HG02938 (cell line): ENCODE data around the gene MPDU1.
"Not testable (repeated sequence)": the region's sequence is repeated elsewhere in the genome, so short reads cannot be mapped to it uniquely, and the experiment has no call there.

Experiments
- ATAC-seq: cut with Tn5 transposase; IDR thresholded peaks from one replicate; pipeline ENCODE4 v1.9.1; 2021; ENCODE audit warnings: mild to moderate bottlenecking, moderate library complexity; ENCODE audit not compliant: unreplicated experiment

The MPDU1 gene

DNA sequence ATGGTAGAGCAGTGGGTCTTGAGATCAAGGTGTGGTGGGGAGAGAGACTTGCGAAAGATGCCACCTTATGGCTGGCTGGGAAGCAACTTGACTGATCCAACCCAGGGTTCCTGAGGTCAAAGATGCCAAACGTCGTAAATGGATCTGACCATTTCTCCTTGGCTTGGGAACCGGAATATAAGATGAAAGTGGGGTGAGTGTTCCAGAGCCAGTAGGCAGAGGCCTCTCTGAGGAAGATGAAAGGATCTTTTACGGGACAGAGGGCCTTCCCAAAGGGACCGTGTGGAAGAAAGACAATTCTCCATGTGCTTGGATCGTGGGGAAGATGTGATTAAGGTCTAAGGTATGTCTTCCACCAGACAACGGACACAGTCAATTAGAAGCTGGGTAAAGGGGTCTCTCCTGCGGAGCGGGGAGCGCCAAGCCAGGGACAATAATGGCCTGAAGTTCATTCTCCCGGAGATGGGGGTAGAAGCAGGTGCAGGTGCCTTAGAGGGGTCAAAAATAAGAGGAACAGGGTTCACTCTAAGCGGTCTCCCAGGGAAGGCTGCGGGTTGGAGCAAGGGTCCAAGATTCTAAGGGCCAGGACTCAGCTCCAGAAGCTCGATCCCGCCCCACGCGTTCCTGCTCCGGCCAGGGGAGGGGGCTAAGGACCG is 30.2 kb downstream of the MPDU1 start:
- peak; percentile 1 for ATAC-seq

- ATAC-seq: peak; percentile 86
Observed at GRCh38 chr17:7614425-7615264, 31.0 kb downstream of the MPDU1 start, which contains the start of gene FXR2. TSS of gene FXR2 (minus strand) at chr17:7614897. CDS start at chr17:7614532, 365 bp downstream.

DNA sequence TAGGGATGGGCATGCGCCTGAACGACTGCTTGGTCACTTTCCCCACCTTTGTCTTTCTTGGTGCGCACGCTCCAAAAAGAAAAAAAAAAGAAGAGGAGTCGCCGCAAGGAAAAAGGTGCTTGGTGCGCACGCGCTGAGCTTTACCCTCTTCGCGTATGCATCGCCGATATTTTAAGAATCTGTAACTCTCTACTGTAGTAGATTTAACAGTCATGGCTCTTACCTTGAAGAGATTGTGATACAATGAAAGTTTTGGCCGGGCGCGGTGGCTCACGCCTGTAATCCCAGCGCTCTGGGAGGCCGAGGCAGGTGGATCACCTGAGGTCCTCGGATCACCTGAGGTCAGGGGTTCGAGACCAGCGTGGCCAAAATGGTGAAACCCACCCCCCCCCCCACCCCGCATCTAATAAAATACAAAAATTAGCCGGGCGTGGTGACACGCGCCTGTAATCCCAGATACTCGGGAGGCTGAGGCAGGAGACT is 31.7 kb downstream of the MPDU1 start:
- no peak for ATAC-seq

DNA sequence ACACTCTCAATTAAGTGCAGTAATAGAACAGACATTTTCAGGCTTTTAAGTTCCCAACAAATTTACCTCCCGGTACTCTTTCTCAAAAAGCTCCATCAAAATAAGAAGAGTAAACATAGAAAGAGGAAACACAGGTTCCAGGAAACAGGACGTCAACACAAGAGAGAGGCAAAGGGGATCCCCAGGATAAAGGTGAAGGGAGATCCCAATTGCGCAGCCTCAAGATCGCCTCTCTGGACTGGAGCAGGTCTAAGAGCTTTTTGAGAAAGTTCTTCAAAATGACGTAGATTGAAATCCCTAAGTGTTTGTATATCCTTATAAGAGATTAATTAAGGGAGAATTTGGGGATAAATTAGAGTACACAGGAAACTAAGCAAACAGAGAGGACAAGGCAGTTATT is 35.0 kb downstream of the MPDU1 start:
- no peak for ATAC-seq

DNA sequence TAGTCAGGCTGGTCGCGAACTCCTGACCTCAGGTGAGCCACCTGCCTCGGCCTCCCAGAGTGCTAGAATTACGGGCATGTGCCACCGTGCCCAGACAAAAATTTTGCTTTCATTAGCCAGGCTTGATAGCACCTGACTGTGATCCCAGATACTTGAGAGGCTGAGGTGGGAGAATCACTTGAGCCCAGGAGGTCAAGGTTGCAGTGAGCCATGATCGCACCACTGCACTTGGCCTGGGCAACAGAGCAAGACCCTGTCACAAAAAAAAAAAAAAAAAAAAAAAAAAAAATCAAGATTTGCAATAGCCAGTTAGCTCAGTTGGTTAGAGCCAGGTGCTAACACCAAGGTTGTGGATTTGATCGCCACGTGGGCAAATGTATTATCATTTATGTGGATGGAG is 37.2 kb downstream of the MPDU1 start:
- ATAC-seq: no peak

- no peak for ATAC-seq
Observed at GRCh38 chr17:7623661-7624060, 40.0 kb downstream of the MPDU1 start.

DNA sequence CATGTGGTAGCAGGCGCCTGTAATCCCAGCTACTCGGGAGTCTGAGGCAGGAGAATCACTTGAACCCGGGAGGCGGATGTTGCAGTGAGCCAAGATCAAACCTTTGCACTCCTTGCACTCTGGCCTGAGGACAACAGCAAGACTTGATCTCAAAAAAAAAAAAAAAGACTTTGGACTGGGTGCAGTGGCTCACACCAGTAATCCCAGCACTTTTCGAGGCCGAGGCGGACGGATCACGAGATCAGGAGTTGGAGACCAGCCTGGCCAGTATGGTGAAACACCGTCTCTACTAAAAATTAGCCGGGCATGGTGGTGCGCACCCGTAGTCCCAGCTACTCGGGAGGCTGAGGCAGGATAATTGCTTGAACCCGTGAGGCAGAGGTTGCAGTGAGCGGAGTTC is 42.1 kb downstream of the MPDU1 start:
- not testable (repeated sequence) for ATAC-seq

DNA sequence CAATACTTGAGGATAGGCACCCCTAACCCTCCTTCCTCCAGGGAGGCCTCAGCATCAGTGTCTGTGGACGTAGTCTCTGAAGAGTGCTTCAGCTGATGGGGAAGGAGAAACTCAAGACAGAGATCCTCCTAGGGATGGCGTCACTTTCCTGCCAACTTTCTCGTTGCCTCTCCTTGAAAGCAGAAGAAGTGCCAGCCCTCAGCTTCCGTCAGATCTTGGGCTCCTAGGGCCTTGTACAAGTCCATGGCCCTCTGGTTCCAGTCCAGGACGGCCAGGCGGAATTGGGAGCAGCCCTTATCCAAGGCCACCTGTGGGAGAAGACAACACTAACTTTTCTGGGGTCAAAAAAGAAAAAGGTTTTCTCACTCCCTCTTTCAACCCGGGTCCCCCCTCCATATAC is 42.7 kb downstream of the MPDU1 start:
- ATAC-seq: no peak

GRCh38 chr17:7626956-7627249 is 43.3 kb downstream of the MPDU1 start:
- ATAC-seq: no peak

DNA sequence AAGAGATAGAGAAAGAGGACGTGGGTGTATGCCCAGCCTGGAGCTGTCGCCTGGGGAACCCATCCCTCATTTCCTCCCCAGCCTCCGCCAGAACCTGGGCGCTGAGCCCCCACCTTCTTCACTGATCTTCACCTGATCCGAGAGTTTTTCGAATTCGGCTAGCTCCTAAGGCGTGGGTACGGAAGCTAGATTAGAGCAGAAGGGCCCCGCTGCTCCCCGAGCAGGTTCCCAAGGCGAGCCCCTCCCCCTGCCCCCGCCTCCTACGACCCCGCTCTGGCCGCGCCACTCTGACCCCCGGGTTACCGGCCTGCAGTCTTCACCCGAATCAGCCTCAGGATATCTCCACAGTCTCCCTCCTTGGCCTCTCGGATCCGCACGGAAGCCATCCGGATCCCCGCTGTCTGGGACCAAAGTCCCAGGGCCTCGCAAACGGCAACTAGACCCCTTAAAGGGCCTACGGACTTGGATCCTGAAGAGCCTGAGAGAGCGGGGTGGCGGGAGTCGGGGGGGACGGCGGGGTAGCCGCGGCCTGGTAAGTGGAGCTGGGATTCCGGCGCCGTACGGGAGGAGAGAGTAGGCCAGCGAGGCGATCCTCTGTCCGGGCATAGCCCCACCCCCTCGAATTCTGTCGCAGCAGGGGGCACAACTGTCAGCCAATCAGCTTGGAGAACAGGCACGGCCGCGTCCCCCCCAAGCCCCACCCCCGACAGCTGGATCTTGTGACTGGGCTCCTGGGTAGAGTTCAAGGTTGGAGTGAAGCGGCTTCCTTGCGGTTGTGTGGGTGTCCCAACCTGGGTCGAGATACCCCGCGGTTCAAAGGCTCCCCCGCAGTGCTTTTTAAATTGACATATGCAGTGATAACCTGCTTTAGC is 43.8 kb downstream of the MPDU1 start, which contains the start of gene SAT2:
SAT2 (minus strand) TSS at position 572 of the 872 bp plus-strand sequence; CDS start at position 386, 186 bp downstream.
- ATAC-seq: peak; percentile 71

- ATAC-seq: no peak
Observed at GRCh38 chr17:7629939-7630571, 46.4 kb downstream of the MPDU1 start, which contains the start of gene SHBG. TSS of gene SHBG (plus strand) at chr17:7630135. CDS start at chr17:7630173, 38 bp downstream.

DNA sequence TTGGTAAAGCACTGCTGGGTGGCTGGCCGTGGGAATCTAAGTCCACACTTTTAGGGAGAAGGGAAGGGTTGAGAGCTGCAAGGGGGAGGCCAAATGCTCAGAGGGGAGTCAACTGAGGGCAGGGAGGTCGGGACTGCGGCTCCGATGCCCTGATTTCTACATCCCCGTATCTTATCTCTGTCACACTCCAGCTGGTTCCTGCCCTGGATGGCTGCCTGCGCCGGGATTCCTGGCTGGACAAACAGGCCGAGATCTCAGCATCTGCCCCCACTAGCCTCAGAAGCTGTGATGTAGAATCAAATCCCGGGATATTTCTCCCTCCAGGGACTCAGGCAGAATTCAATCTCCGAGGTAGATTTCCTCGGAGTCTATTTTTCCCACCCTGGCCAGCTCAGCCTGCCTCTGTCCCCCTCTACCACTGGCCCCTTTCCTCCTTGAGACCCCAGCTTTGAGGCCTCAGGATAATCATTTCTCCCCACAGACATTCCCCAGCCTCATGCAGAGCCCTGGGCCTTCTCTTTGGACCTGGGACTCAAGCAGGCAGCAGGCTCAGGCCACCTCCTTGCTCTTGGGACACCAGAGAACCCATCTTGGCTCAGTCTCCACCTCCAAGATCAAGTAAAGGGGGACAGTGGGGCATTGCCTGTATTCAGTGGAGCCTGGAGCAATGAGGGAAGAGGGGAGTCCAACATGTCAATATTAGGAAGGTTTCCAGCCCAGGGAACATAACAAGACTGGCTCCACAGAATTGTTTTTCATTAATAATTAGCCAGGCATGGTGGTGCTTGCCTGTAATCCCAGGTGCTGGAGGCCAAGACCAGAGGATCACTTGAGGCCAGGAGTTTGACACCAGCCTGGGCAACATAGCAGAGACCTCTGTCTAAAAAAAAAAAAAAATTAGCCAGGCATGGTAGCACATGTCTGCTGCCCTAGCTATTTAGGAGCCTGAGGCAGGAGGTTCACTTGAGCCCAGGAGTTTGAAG is 48.0 kb downstream of the MPDU1 start:
- no peak for ATAC-seq

DNA sequence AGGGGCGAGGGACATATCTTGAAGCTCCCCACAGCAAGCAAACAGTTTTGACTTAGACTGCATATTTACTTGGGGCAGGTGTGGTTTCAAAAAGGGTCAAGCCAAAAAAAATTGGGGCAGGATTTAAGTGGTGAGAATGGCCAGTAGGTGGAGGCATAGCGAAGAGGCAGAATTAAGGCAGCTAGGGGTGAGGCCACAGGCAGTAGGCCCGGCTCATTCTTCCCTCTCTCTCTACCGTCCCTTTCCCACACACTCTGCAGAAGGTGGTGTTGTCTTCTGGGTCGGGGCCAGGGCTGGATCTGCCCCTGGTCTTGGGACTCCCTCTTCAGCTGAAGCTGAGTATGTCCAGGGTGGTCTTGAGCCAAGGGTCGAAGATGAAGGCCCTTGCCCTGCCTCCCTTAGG is 48.8 kb downstream of the MPDU1 start:
- ATAC-seq: no peak

- no peak for ATAC-seq
Observed at GRCh38 chr17:7633093-7633492, 49.4 kb downstream of the MPDU1 start.

DNA sequence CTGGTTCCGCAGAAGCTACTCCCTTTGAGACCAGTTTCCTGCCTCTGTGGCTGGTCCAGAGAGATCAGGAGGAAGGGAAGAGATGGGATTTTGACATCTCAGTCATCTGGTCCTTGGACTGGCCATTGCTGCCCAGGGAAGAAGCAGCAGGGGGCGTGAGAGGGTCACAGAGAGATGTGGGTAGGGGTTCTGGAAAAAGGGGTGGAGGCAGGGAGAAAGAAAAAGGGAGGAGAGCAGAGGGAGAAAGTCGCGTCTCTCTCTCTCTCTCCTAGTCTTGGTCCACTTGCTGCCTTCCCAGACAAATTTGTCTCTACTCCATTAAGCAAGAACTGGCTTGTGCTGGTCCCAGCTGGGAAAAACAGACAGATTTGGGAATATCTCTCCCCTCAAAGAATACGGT is 50.7 kb downstream of the MPDU1 start:
- ATAC-seq: no peak

GRCh38 chr17:7636163-7636562 is 52.5 kb downstream of the MPDU1 start:
- ATAC-seq: no peak
